H1 (cell line): ENCODE measurements around the gene FLT1. TPM values are rescaled to one million over a fixed set of nuclear protein-coding genes. Genes with fewer than 3 reads are reported as not detected.
A peak's percentile ranks its signal among the peaks of the same experiment; 100 is the strongest.

Experiments
- CTCF ChIA-PET: fragments of 300-600 bp; sonication (Branson Sonifier 250); formaldehyde crosslinking; loops from one replicate; lab custom pipeline; 2021; ENCODE audit not compliant: partially characterized antibody; lab: Charles Lee
- POLR2A ChIA-PET: fragments of 300-600 bp; sonication (Branson Sonifier 250); formaldehyde crosslinking; loops from one replicate; lab custom pipeline; 2021; ENCODE audit warnings: inconsistent platforms; ENCODE audit not compliant: partially characterized antibody; lab: Charles Lee
- DNase-seq, 2 experiments: peaks; one replicate each; pipeline versions ENCODE4 v3.0.0 to v3.0.0-alpha.2; 2010 to 2022; ENCODE audit warnings: low spot score in 2 of 2, low read depth in 1 of 2, mixed read lengths in 1 of 2
- FAIRE-seq: peaks from 2 replicates; lab custom pipeline; 2011; peaks lifted over from hg19 to GRCh38; lab: Jason Lieb, UNC
- H2AFZ ChIP-seq: 2 replicates; pipeline ENCODE4 v1.8.1; 2012; ENCODE audit warnings: low read length, inconsistent platforms
- H2AK5ac ChIP-seq: 2 replicates; pipeline ENCODE4 v1.6.1; 2013; ENCODE audit warnings: low read depth, low read length
- H2BK120ac ChIP-seq: replicated peaks from 2 replicates; pipeline ENCODE3; 2013; ENCODE audit warnings: low read depth, low read length, inconsistent platforms
- H2BK12ac ChIP-seq: 2 replicates; pipeline ENCODE4 v1.6.1; 2013; ENCODE audit warnings: low read depth, low read length
- H2BK15ac ChIP-seq: 2 replicates; pipeline ENCODE4 v1.6.1; 2013; ENCODE audit warnings: low read length
- H2BK20ac ChIP-seq: 2 replicates; pipeline ENCODE4 v1.6.1; 2013; ENCODE audit warnings: low read length
- H2BK5ac ChIP-seq: 2 replicates; pipeline ENCODE4 v1.6.1; 2013; ENCODE audit warnings: low read depth, low read length
- H3K14ac ChIP-seq: 2 replicates; pipeline ENCODE4 v1.6.1; 2013; ENCODE audit warnings: inconsistent platforms; ENCODE audit not compliant: insufficient read length
- H3K18ac ChIP-seq: 2 replicates; pipeline ENCODE4 v1.6.1; 2013; ENCODE audit warnings: low read length; ENCODE audit errors: extremely low read depth
- H3K23ac ChIP-seq: 2 replicates; pipeline ENCODE4 v1.6.1; 2013; ENCODE audit warnings: inconsistent platforms; ENCODE audit not compliant: insufficient read length
- H3K23me2 ChIP-seq: 2 replicates; pipeline ENCODE4 v1.6.1; 2013; ENCODE audit warnings: low read depth, low read length
- H3K27ac ChIP-seq: 2 replicates; pipeline ENCODE4 v1.6.1; 2011; ENCODE audit warnings: low read depth, low read length, inconsistent platforms
- H3K27me3 ChIP-seq, 4 experiments: replicated peaks in 1 of 4; 1 replicate in 1 of 4; 2 replicates in 3 of 4; pipeline versions ENCODE4 v1.6.1 to v1.8.1; 2011 to 2013; ENCODE audit warnings: low read length in 3 of 4, mild to moderate bottlenecking in 3 of 4, inconsistent platforms in 2 of 4, mixed read lengths in 2 of 4, moderate library complexity in 1 of 4; ENCODE audit not compliant: control insufficient read depth in 3 of 4, insufficient read depth in 3 of 4; ENCODE audit errors: extremely low read depth in 1 of 4
- H3K36me3 ChIP-seq, 4 experiments: 2 replicates each; pipeline versions ENCODE4 v1.6.1 to v1.8.1; 2011 to 2013; ENCODE audit warnings: mild to moderate bottlenecking in 4 of 4, low read length in 3 of 4, moderate library complexity in 2 of 4, control low read depth in 1 of 4, inconsistent platforms in 1 of 4; ENCODE audit not compliant: insufficient read depth in 4 of 4, control insufficient read depth in 2 of 4
- H3K4ac ChIP-seq: replicated peaks from 2 replicates; pipeline ENCODE3; 2013; ENCODE audit warnings: low read length, low read depth, mixed read lengths, inconsistent platforms; ENCODE audit not compliant: insufficient read length
- H3K4me1 ChIP-seq, 4 experiments: replicated peaks in 1 of 4; 1 replicate in 1 of 4; 2 replicates in 3 of 4; pipeline versions ENCODE4 v1.6.1 to v1.8.1; 2011 to 2013; ENCODE audit warnings: low read length in 3 of 4, inconsistent platforms in 2 of 4, mixed read lengths in 1 of 4; ENCODE audit not compliant: insufficient read depth in 4 of 4, control insufficient read depth in 3 of 4
- H3K4me2 ChIP-seq, 2 experiments: 2 replicates each; pipeline versions ENCODE4 v1.6.1 to v1.8.1; 2011 to 2013; ENCODE audit warnings: low read depth in 2 of 2, low read length in 2 of 2, control low read depth in 1 of 2, inconsistent platforms in 1 of 2, mild to moderate bottlenecking in 1 of 2; ENCODE audit not compliant: insufficient read depth in 1 of 2
- H3K4me3 ChIP-seq, 4 experiments: fragments of 200-600, 300-600 bp in 1 of 4; sonication (generic), shearing (Covaris generic), sonication (Bioruptor Twin) in 1 of 4; 2 replicates each; pipeline versions ENCODE4 v1.5.1 to v1.8.1; 2011 to 2016; ENCODE audit warnings: low read length in 4 of 4, low read depth in 3 of 4, control low read depth in 2 of 4, inconsistent platforms in 2 of 4, mild to moderate bottlenecking in 2 of 4, mixed read lengths in 1 of 4, moderate library complexity in 1 of 4; ENCODE audit not compliant: insufficient read depth in 2 of 4; ENCODE audit errors: extremely low read depth in 1 of 4
- H3K56ac ChIP-seq: replicated peaks from 2 replicates; pipeline ENCODE3; 2013; ENCODE audit warnings: low read depth, mild to moderate bottlenecking, mixed read lengths, low read length, inconsistent platforms; ENCODE audit not compliant: insufficient read length
- H3K79me1 ChIP-seq: 2 replicates; pipeline ENCODE4 v1.6.1; 2013; ENCODE audit warnings: low read depth, low read length, control low read depth
- H3K79me2 ChIP-seq, 2 experiments: 2 replicates each; pipeline versions ENCODE4 v1.6.1 to v1.8.1; 2012 to 2013; ENCODE audit warnings: low read length in 2 of 2, mild to moderate bottlenecking in 2 of 2, inconsistent platforms in 1 of 2; ENCODE audit not compliant: insufficient read depth in 2 of 2, control insufficient read depth in 1 of 2
- H3K9ac ChIP-seq, 4 experiments: replicated peaks in 1 of 4; 1 replicate in 1 of 4; 2 replicates in 3 of 4; pipeline versions ENCODE4 v1.6.1 to v1.8.1; 2011 to 2013; ENCODE audit warnings: low read depth in 3 of 4, low read length in 3 of 4, control low read depth in 2 of 4, mild to moderate bottlenecking in 2 of 4, moderate library complexity in 2 of 4, inconsistent platforms in 1 of 4; ENCODE audit errors: extremely low read depth in 1 of 4
- H3K9me3 ChIP-seq, 2 experiments: 2 replicates each; pipeline versions ENCODE4 v1.6.1 to v1.8.1; 2012 to 2013; ENCODE audit warnings: mild to moderate bottlenecking in 2 of 2, moderate library complexity in 2 of 2, control low read depth in 1 of 2, inconsistent platforms in 1 of 2, low read depth in 1 of 2, low read length in 1 of 2, mixed read lengths in 1 of 2; ENCODE audit not compliant: insufficient read depth in 2 of 2
- H4K20me1 ChIP-seq, 2 experiments: replicated peaks in 1 of 2; 2 replicates each; pipeline versions ENCODE3 to v1.8.1; 2011 to 2013; ENCODE audit warnings: inconsistent platforms in 2 of 2, low read length in 2 of 2, mild to moderate bottlenecking in 1 of 2; ENCODE audit not compliant: insufficient read depth in 2 of 2, control insufficient read depth in 1 of 2
- H4K5ac ChIP-seq: 2 replicates; pipeline ENCODE4 v1.6.1; 2013; ENCODE audit warnings: low read length, low read depth, mixed read lengths, inconsistent platforms; ENCODE audit not compliant: insufficient read length
- H4K8ac ChIP-seq: 2 replicates; pipeline ENCODE4 v1.8.0; 2013; ENCODE audit warnings: mild to moderate bottlenecking, moderate library complexity, low read length, inconsistent platforms; ENCODE audit not compliant: insufficient read depth; ENCODE audit errors: extremely low read depth
- H4K91ac ChIP-seq: replicated peaks from 2 replicates; pipeline ENCODE3; 2013; ENCODE audit warnings: low read length, mixed read lengths, inconsistent platforms; ENCODE audit not compliant: insufficient read length
- CEBPB ChIP-seq: IDR thresholded peaks from 2 replicates; pipeline ENCODE4 v1.6.1; 2012; ENCODE audit warnings: low read depth, low read length
- EZH2 ChIP-seq: fragments of 200-600 bp; sonication (generic); IDR thresholded peaks from 2 replicates; pipeline ENCODE4 v1.7.1; 2012; ENCODE audit warnings: low read depth, mild to moderate bottlenecking, moderate library complexity, low read length, inconsistent platforms; ENCODE audit not compliant: severe bottlenecking
- FOSL1 ChIP-seq: IDR thresholded peaks from 2 replicates; pipeline ENCODE4 v1.6.1; 2011; ENCODE audit warnings: mild to moderate bottlenecking, low read depth, low read length, moderate library complexity; ENCODE audit not compliant: insufficient read depth
- GTF2F1 ChIP-seq: IDR thresholded peaks from 2 replicates; pipeline ENCODE4 v1.6.1; 2012; ENCODE audit warnings: low read depth, low read length, improper control_type of control experiment, borderline replicate concordance
- KDM1A ChIP-seq: fragments of 200-600, 300-600 bp; sonication (generic); IDR thresholded peaks from 2 replicates; pipeline ENCODE4 v1.7.1; 2016; ENCODE audit warnings: mild to moderate bottlenecking, low read length, borderline replicate concordance
- KDM4A ChIP-seq: IDR thresholded peaks from one replicate; pipeline ENCODE4 v1.7.1; 2012; ENCODE audit warnings: low read depth, mild to moderate bottlenecking, moderate library complexity, low read length, inconsistent platforms; ENCODE audit not compliant: severe bottlenecking
- SAP30 ChIP-seq: fragments of 300-600 bp; sonication (generic); IDR thresholded peaks from 2 replicates; pipeline ENCODE4 v1.7.1; 2012; ENCODE audit warnings: low read length, moderate library complexity, mild to moderate bottlenecking, inconsistent platforms; ENCODE audit not compliant: insufficient read depth, insufficient replicate concordance
- SIRT6 ChIP-seq: IDR thresholded peaks from one replicate; pipeline ENCODE4 v1.7.1; 2012; ENCODE audit warnings: low read length, inconsistent platforms
- SIX5 ChIP-seq: IDR thresholded peaks from 2 replicates; pipeline ENCODE4 v1.6.1; 2011; ENCODE audit warnings: mild to moderate bottlenecking, low read depth, low read length
- SUZ12 ChIP-seq: fragments of 200-600 bp; sonication (generic); IDR thresholded peaks from 2 replicates; pipeline ENCODE4 v1.6.1; 2012; ENCODE audit warnings: mild to moderate bottlenecking, inconsistent platforms, low read length, moderate library complexity, mixed read lengths
- TBP ChIP-seq: IDR thresholded peaks from 2 replicates; pipeline ENCODE4 v1.6.1; 2011; ENCODE audit warnings: low read depth, low read length, improper control_type of control experiment
- WGBS, 2 experiments: shearing (Covaris generic) in 1 of 2; methylation state at CpG; one replicate each; pipeline versions ENCODE4 v1.1.6 to v1.1.7; 2013 to 2015; ENCODE audit warnings: low lambda C conversion rate in 2 of 2, mixed read lengths in 2 of 2, inconsistent platforms in 1 of 2, low coverage in 1 of 2, missing lambda C conversion rate in 1 of 2; ENCODE audit not compliant: insufficient replicate concordance in 2 of 2, insufficient coverage in 1 of 2, insufficient read length in 1 of 2; ENCODE audit errors: extremely low coverage in 1 of 2, missing lambda C conversion rate in 1 of 2; 5-methylcytosine and 5-hydroxymethylcytosine counted together
- polyA plus RNA-seq, 7 experiments: library from polyadenylated mRNA; depleted of rRNA in 3 of 7; stranded (reverse) in 5 of 7; unstranded in 2 of 7; fragments of >200 nt in 5 of 7; fragments of 200-250 nt in 2 of 7; gene quantifications; 1 replicate in 5 of 7; 2 replicates in 1 of 7; 4 replicates in 1 of 7; pipeline versions ENCODE4 v1.2.1 to v1.2.3, GENCODE V29; 2011 to 2013; ENCODE audit warnings: missing spikeins in 2 of 7, mixed read lengths in 2 of 7
- total RNA-seq: library from RNA; stranded (reverse); fragmentation: NEBNext Ultra II Directional; extraction: Animal tissue kit (Norgen Biotek cat#: 25700); gene quantifications from 2 replicates; pipeline ENCODE4 v1.2.1, GENCODE V29; 2021
- TF ChIP-seq, protein P1 (sequence below): IDR thresholded peaks from 2 replicates; pipeline ENCODE4 v1.6.1; 2011; ENCODE audit warnings: low read length, improper control_type of control experiment

Gene FLT1
- total and polyA plus RNA-seq, 2 of the 8 experiments (the other 6 are each of a cell fraction or from before 2014, with no cell fraction given) = 19.7 to 90.2 TPM

DNA sequence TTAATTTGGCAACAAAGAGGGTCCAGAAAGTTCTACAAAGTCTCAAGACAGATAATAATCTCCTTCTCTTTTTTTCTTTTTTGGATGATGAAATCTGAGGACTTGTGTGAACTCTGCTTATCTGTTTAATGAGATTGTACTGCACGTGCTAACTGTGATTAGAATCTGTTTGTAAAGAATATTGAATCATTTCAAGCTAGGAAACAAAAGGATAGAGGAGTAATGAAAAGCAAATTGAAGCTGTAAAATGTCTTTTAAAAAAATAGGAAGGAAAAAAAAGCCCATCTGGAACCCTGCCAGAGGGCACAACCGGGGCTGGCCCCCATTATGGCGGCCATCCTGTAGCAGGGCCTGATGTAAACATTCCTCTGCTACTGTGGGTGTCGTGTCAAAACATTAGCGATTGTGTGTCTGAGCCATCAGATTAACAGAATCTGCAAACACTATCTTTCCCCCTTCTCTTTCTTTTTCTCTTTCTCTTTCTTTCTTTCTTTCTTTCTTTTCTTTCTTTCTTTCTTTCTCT is 83.0 kb downstream of the FLT1 start:
- no peaks in the 10 kb centered on the region for H3K9me3 ChIP-seq
- no peak for TF ChIP-seq SAP30
- TF ChIP-seq EZH2 = no peak
- no peak for TF ChIP-seq KDM4A
- no peak for TF ChIP-seq SIRT6
- no peak for TF ChIP-seq FOSL1
- no peak for TF ChIP-seq CEBPB
- no peak for TF ChIP-seq TBP
- no peak for TF ChIP-seq GTF2F1
- TF ChIP-seq SIX5 = no peak
- TF ChIP-seq, protein P1, sequence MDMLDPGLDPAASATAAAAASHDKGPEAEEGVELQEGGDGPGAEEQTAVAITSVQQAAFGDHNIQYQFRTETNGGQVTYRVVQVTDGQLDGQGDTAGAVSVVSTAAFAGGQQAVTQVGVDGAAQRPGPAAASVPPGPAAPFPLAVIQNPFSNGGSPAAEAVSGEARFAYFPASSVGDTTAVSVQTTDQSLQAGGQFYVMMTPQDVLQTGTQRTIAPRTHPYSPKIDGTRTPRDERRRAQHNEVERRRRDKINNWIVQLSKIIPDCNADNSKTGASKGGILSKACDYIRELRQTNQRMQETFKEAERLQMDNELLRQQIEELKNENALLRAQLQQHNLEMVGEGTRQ = no peak
- TF ChIP-seq SUZ12 = no peak
- TF ChIP-seq KDM1A = no peak
- H3K4me3 ChIP-seq = no peak overlapping the region
- H4K5ac ChIP-seq = no peak overlapping the region
- no peak overlapping the region for H2BK12ac ChIP-seq
- H3K79me2 ChIP-seq = peaks cover 0 to 21% of the 10 kb centered on the region in 2 experiments; a peak in 1 of 4 replicates
- no peaks in the 10 kb centered on the region for H4K20me1 ChIP-seq
- no peak overlapping the region for H3K14ac ChIP-seq
- H3K79me1 ChIP-seq = no peaks in the 10 kb centered on the region; the same call in 1 of the 2 replicates
- FAIRE-seq (no peak), DNase-seq (no peak)
- H4K8ac ChIP-seq = peak overlapping the region; percentile 12; the same call in 1 of the 2 replicates
- no peak overlapping the region for H2BK5ac ChIP-seq
- no peak overlapping the region for H2AK5ac ChIP-seq
- no peaks in the 10 kb centered on the region for H3K23me2 ChIP-seq
- peaks cover 0 to 9% (median 8%) of the 10 kb centered on the region in 4 experiments; a peak in 6 of 7 replicates for H3K4me1 ChIP-seq
- H3K56ac ChIP-seq = no peak overlapping the region
- POLR2A ChIA-PET = no interaction called here
- H4K91ac ChIP-seq = no peak overlapping the region
- peaks cover 0 to 18% (median 4%) of the 10 kb centered on the region in 4 experiments; a peak in 5 of 8 replicates for H3K36me3 ChIP-seq
- H3K4ac ChIP-seq = no peak overlapping the region
- H2BK120ac ChIP-seq = no peak overlapping the region
- H3K9ac ChIP-seq = no peak overlapping the region
- no peaks in the 10 kb centered on the region for H3K27me3 ChIP-seq
- no peak overlapping the region for H3K4me2 ChIP-seq
- WGBS, 2 experiments = 96% methylated on average over 5 of the region's 5 CpGs; no CpG with 5 or more reads in 1 of the 2 experiments
- H2AFZ ChIP-seq = no peak overlapping the region
- no peak overlapping the region for H3K18ac ChIP-seq
- H2BK20ac ChIP-seq = no peak overlapping the region
- H3K27ac ChIP-seq = no peak overlapping the region
- no peak overlapping the region for H3K23ac ChIP-seq
- CTCF ChIA-PET = no interaction called here
- H2BK15ac ChIP-seq = no peak overlapping the region
